ENCODE measurements around the gene PPP1R9A.

DNA sequence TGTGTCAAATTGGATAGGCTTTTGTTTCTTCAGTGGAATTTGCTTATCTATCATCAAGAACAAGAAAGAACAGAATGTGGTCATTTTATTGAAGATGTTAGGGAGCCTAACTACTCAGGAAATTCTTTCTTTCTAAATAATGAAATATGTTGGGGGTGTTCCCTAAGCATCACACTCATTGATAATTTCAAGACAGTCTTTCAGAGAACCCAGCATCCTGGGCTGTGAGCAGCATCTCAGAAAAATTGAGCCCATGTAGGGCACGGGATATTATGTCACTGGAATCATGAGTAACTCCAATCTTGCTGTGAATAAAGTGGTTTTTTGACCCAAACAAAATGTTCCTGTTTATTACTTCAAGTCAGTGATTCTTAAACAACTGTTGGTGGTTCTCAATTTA lies 389.6 kb downstream of the PPP1R9A start:
- TF ChIP-seq, protein P1, sequence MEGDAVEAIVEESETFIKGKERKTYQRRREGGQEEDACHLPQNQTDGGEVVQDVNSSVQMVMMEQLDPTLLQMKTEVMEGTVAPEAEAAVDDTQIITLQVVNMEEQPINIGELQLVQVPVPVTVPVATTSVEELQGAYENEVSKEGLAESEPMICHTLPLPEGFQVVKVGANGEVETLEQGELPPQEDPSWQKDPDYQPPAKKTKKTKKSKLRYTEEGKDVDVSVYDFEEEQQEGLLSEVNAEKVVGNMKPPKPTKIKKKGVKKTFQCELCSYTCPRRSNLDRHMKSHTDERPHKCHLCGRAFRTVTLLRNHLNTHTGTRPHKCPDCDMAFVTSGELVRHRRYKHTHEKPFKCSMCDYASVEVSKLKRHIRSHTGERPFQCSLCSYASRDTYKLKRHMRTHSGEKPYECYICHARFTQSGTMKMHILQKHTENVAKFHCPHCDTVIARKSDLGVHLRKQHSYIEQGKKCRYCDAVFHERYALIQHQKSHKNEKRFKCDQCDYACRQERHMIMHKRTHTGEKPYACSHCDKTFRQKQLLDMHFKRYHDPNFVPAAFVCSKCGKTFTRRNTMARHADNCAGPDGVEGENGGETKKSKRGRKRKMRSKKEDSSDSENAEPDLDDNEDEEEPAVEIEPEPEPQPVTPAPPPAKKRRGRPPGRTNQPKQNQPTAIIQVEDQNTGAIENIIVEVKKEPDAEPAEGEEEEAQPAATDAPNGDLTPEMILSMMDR (optimal IDR thresholded peaks at IDR 0.05 in 1 of 3, IDR thresholded peaks at IDR 0.05 in 1 of 3, conservative IDR thresholded peaks at IDR 0.05 in 1 of 3; ENCODE audit: extremely low read depth in 1 of 3, insufficient read depth in 2 of 3, low read length in 3 of 3) = no peak
- TF ChIP-seq EZH2 (IDR thresholded peaks at IDR 0.05; ENCODE audit: low read length) = no peak

All from keratinocyte (primary cell).